ENCODE data around the gene FZR1.
A peak's percentile ranks its signal among the peaks of the same experiment; 100 is the strongest.

Gene FZR1

DNA sequence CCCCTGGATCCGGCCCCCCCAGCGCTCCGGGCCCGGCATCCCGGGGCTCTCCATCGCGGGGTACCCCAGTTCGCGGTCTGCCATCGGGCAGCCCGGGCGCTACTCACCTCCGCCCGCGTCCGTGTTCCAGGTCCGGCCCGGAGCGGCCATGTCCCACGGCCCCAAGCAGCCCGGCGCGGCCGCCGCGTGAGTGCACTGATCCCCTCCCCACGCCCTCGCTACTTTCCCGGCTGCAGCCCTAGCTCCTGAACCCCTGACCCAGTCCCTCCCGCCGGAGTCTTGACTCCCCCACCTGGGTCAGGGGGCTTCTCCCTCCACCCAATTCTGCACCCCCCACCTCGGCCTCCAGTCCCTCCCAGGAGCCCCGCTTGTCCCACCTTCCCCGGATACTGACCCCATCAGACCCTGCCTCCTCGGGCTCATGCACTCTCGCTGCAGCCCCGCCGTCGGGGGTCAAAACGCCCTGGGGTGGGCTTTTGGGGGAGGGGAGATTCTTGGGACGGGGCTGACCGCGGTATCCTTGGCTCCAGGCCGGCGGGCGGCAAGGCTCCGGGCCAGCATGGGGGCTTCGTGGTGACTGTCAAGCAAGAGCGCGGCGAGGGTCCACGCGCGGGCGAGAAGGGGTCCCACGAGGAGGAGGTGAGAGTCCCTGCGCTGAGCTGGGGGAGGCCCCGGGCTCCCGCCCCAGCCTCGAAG, 67.2 kb downstream of the FZR1 start:
- no peaks in the 10 kb centered on the region for H3K27me3 ChIP-seq (ENCODE audit: insufficient read depth, low read length, poor library complexity)
- H2AK5ac ChIP-seq (ENCODE audit: low read length), result no peak overlapping the region
- H3K9ac ChIP-seq (ENCODE audit: low read length), result peak overlapping the region; percentile 81
- peak overlapping the region; percentile 56 for H2BK120ac ChIP-seq (ENCODE audit: low read depth, low read length)
- H4K8ac ChIP-seq (ENCODE audit: low read depth, low read length), result no peak overlapping the region
- no CpG with 5 or more reads among the region's 60 CpGs for WGBS (ENCODE audit: extremely low coverage, insufficient coverage, low lambda C conversion rate)
- peak overlapping the region; percentile 86 for H3K18ac ChIP-seq (ENCODE audit: low read length)
- H3K4me3 ChIP-seq (ENCODE audit: low read length), result peak overlapping the region; percentile 66
- H3K4me1 ChIP-seq (ENCODE audit: control insufficient read depth, low read depth, low read length), result peaks cover 6% of the 10 kb centered on the region
- peak overlapping the region; percentile 66 for H3K4me2 ChIP-seq (ENCODE audit: low read length)
- peak overlapping the region; percentile 22 for H3K27ac ChIP-seq (ENCODE audit: low read depth, low read length)
- no peak for DNase-seq
- no peaks in the 10 kb centered on the region for H3K79me1 ChIP-seq (ENCODE audit: low read length)
- H3K36me3 ChIP-seq (ENCODE audit: control insufficient read depth, insufficient read depth, low read length), result no peaks in the 10 kb centered on the region
- H2BK5ac ChIP-seq (ENCODE audit: low read length), result no peak overlapping the region
- H3K56ac ChIP-seq (ENCODE audit: low read length), result peak overlapping the region; percentile 84
- no peak overlapping the region for H3K23ac ChIP-seq (ENCODE audit: low read length)
- peak overlapping the region; percentile 71 for H3K4ac ChIP-seq (ENCODE audit: low read depth, low read length)
- H3K79me2 ChIP-seq (ENCODE audit: control insufficient read depth, insufficient read depth, low read length), result no peaks in the 10 kb centered on the region
- no peak overlapping the region for H2BK15ac ChIP-seq (replicated peaks; ENCODE audit: low read depth)
- H4K5ac ChIP-seq (ENCODE audit: low read length), result no peak overlapping the region

- no peak overlapping the region for H3K23ac ChIP-seq (ENCODE audit: low read length)
- no peak overlapping the region for H3K4me3 ChIP-seq (ENCODE audit: low read length)
- H3K9ac ChIP-seq (ENCODE audit: low read length), result no peak overlapping the region
- H3K79me1 ChIP-seq (ENCODE audit: low read length), result no peaks in the 10 kb centered on the region
- no peak overlapping the region for H3K4me2 ChIP-seq (ENCODE audit: low read length)
- H3K27me3 ChIP-seq (ENCODE audit: insufficient read depth, low read length, poor library complexity), result no peaks in the 10 kb centered on the region
- no peaks in the 10 kb centered on the region for H3K36me3 ChIP-seq (ENCODE audit: control insufficient read depth, insufficient read depth, low read length)
- no peak overlapping the region for H3K27ac ChIP-seq (ENCODE audit: low read depth, low read length)
- H4K8ac ChIP-seq (ENCODE audit: low read depth, low read length), result no peak overlapping the region
- no peak overlapping the region for H3K18ac ChIP-seq (ENCODE audit: low read length)
- no peak overlapping the region for H3K4ac ChIP-seq (ENCODE audit: low read depth, low read length)
- H2BK120ac ChIP-seq (ENCODE audit: low read depth, low read length), result no peak overlapping the region
- H2AK5ac ChIP-seq (ENCODE audit: low read length), result no peak overlapping the region
- peak overlapping the region; percentile 60 for H3K56ac ChIP-seq (ENCODE audit: low read length)
- DNase-seq, result peak; percentile 98
- no peak overlapping the region for H2BK15ac ChIP-seq (replicated peaks; ENCODE audit: low read depth)
- H3K4me1 ChIP-seq (ENCODE audit: control insufficient read depth, low read depth, low read length), result peaks cover 6% of the 10 kb centered on the region
- WGBS (ENCODE audit: extremely low coverage, insufficient coverage, low lambda C conversion rate), result no CpG with 5 or more reads among the region's 55 CpGs
- no peak overlapping the region for H2BK5ac ChIP-seq (ENCODE audit: low read length)
- H3K79me2 ChIP-seq (ENCODE audit: control insufficient read depth, insufficient read depth, low read length), result no peaks in the 10 kb centered on the region
- no peak overlapping the region for H4K5ac ChIP-seq (ENCODE audit: low read length)
Measured at GRCh38 chr19:3573858-3574637, 67.9 kb downstream of the FZR1 start.

DNA sequence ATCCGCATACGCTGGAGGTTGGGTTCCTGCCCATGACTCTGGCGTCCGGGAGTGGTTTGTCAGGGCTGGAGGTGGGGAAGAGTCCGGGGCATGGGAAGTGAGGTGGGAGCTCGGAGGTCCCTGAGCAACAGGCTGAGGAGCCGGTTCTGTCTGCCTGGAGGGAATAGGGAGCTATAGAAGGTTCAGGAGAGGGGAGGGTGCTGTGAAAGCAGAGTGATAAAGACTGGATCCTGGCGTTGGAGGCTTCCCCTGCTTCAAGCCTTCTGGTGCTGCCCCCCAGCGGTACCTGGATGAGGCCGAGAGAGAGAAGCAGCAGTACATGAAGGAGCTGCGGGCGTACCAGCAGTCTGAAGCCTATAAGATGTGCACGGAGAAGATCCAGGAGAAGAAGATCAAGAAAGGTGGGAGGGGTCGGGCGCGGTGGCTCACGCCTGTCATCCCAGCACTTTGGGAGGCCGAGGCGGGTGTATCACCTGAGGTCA, 69.2 kb downstream of the FZR1 start:
- no peak overlapping the region for H2BK5ac ChIP-seq (ENCODE audit: low read length)
- no peak overlapping the region for H2BK120ac ChIP-seq (ENCODE audit: low read depth, low read length)
- H3K27me3 ChIP-seq (ENCODE audit: insufficient read depth, low read length, poor library complexity), result no peaks in the 10 kb centered on the region
- no peaks in the 10 kb centered on the region for H3K36me3 ChIP-seq (ENCODE audit: control insufficient read depth, insufficient read depth, low read length)
- H3K79me2 ChIP-seq (ENCODE audit: control insufficient read depth, insufficient read depth, low read length), result no peaks in the 10 kb centered on the region
- no peak overlapping the region for H3K4me2 ChIP-seq (ENCODE audit: low read length)
- H3K23ac ChIP-seq (ENCODE audit: low read length), result no peak overlapping the region
- WGBS (ENCODE audit: extremely low coverage, insufficient coverage, low lambda C conversion rate), result no CpG with 5 or more reads among the region's 19 CpGs
- no peak overlapping the region for H4K8ac ChIP-seq (ENCODE audit: low read depth, low read length)
- no peak overlapping the region for H4K5ac ChIP-seq (ENCODE audit: low read length)
- no peak overlapping the region for H3K4me3 ChIP-seq (ENCODE audit: low read length)
- H3K79me1 ChIP-seq (ENCODE audit: low read length), result no peaks in the 10 kb centered on the region
- no peak overlapping the region for H3K18ac ChIP-seq (ENCODE audit: low read length)
- peaks cover 6% of the 10 kb centered on the region for H3K4me1 ChIP-seq (ENCODE audit: control insufficient read depth, low read depth, low read length)
- H2BK15ac ChIP-seq (replicated peaks; ENCODE audit: low read depth), result no peak overlapping the region
- H3K27ac ChIP-seq (ENCODE audit: low read depth, low read length), result no peak overlapping the region
- H3K56ac ChIP-seq (ENCODE audit: low read length), result no peak overlapping the region
- no peak overlapping the region for H3K4ac ChIP-seq (ENCODE audit: low read depth, low read length)
- peak; percentile 80 for DNase-seq
- no peak overlapping the region for H3K9ac ChIP-seq (ENCODE audit: low read length)
- H2AK5ac ChIP-seq (ENCODE audit: low read length), result no peak overlapping the region

GRCh38 chr19:3575949-3576673, 70.0 kb downstream of the FZR1 start:
- Histone ChIP-seq H2BK5ac (ENCODE audit: low read length) (no peak overlapping the region), H4K5ac (ENCODE audit: low read length) (no peak overlapping the region), H3K36me3 (ENCODE audit: control insufficient read depth, insufficient read depth, low read length) (no peaks in the 10 kb centered on the region), H3K18ac (ENCODE audit: low read length) (no peak overlapping the region), H3K79me1 (ENCODE audit: low read length) (no peaks in the 10 kb centered on the region), H3K79me2 (ENCODE audit: control insufficient read depth, insufficient read depth, low read length) (no peaks in the 10 kb centered on the region), H3K27ac (ENCODE audit: low read depth, low read length) (no peak overlapping the region), H3K56ac (ENCODE audit: low read length) (peak overlapping the region; percentile 99), H3K4me2 (ENCODE audit: low read length) (peak overlapping the region; percentile 93), H2AK5ac (ENCODE audit: low read length) (no peak overlapping the region), H2BK120ac (ENCODE audit: low read depth, low read length) (no peak overlapping the region), H3K4me3 (ENCODE audit: low read length) (no peak overlapping the region), H3K9ac (ENCODE audit: low read length) (peak overlapping the region; percentile 93), H3K4ac (ENCODE audit: low read depth, low read length) (no peak overlapping the region), H2BK15ac (replicated peaks; ENCODE audit: low read depth) (no peak overlapping the region), H3K27me3 (ENCODE audit: insufficient read depth, low read length, poor library complexity) (no peaks in the 10 kb centered on the region), H3K23ac (ENCODE audit: low read length) (no peak overlapping the region), H3K4me1 (ENCODE audit: control insufficient read depth, low read depth, low read length) (peaks cover 6% of the 10 kb centered on the region), H4K8ac (ENCODE audit: low read depth, low read length) (no peak overlapping the region)
- no CpG with 5 or more reads among the region's 29 CpGs for WGBS (ENCODE audit: extremely low coverage, insufficient coverage, low lambda C conversion rate)
- no peak for DNase-seq

DNA sequence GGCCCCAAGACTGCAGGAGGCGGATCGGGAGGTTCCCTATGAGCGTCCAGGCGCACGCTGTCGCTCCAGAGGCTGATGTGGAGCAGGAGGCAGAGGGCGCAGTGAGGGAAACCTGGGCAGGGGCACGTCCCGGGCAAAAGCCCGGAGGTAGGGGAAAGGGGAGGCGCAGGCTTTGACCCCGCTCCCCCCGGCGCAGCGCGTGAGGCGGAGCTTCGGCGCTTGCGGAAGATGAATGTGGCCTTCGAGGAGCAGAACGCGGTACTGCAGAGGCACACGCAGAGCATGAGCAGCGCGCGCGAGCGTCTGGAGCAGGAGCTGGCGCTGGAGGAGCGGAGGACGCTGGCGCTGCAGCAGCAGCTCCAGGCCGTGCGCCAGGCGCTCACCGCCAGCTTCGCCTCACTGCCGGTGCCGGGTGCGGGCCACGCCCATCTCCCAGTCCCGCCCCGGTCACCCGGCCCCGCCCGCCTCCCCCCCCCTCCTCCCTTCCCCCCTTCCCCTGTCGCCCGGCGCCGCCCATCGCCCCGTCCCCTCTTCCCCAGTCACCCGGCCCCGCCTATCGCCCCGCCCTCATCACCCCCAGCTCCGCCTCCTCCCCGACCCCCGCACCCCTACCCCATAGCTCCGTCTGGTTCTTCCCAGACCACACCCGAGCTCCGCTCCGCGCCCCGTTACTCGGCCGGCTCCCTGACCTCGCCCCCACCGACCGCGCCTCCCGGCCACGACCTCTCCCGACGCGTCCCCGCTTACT, 70.8 kb downstream of the FZR1 start:
- no peak overlapping the region for H2BK120ac ChIP-seq (ENCODE audit: low read depth, low read length)
- peak overlapping the region; percentile 99 for H3K56ac ChIP-seq (ENCODE audit: low read length)
- H2AK5ac ChIP-seq (ENCODE audit: low read length), result no peak overlapping the region
- peak; percentile 86 for DNase-seq
- H3K18ac ChIP-seq (ENCODE audit: low read length), result peak overlapping the region; percentile 35
- no peaks in the 10 kb centered on the region for H3K79me2 ChIP-seq (ENCODE audit: control insufficient read depth, insufficient read depth, low read length)
- H3K23ac ChIP-seq (ENCODE audit: low read length), result peak overlapping the region; percentile 66
- H3K9ac ChIP-seq (ENCODE audit: low read length), result peak overlapping the region; percentile 93
- H2BK15ac ChIP-seq (replicated peaks; ENCODE audit: low read depth), result no peak overlapping the region
- no peak overlapping the region for H4K5ac ChIP-seq (ENCODE audit: low read length)
- H3K4ac ChIP-seq (ENCODE audit: low read depth, low read length), result no peak overlapping the region
- no peaks in the 10 kb centered on the region for H3K79me1 ChIP-seq (ENCODE audit: low read length)
- WGBS (ENCODE audit: extremely low coverage, insufficient coverage, low lambda C conversion rate), result no CpG with 5 or more reads among the region's 78 CpGs
- H3K4me3 ChIP-seq (ENCODE audit: low read length), result peak overlapping the region; percentile 71
- H3K4me1 ChIP-seq (ENCODE audit: control insufficient read depth, low read depth, low read length), result peaks cover 6% of the 10 kb centered on the region
- H3K27me3 ChIP-seq (ENCODE audit: insufficient read depth, low read length, poor library complexity), result no peaks in the 10 kb centered on the region
- H3K36me3 ChIP-seq (ENCODE audit: control insufficient read depth, insufficient read depth, low read length), result no peaks in the 10 kb centered on the region
- no peak overlapping the region for H2BK5ac ChIP-seq (ENCODE audit: low read length)
- H3K4me2 ChIP-seq (ENCODE audit: low read length), result peak overlapping the region; percentile 93
- no peak overlapping the region for H4K8ac ChIP-seq (ENCODE audit: low read depth, low read length)
- H3K27ac ChIP-seq (ENCODE audit: low read depth, low read length), result peak overlapping the region; percentile 59

Data from mesendoderm (in vitro differentiated cells).